NB4 (cell line): ENCODE data around the gene CHD6.

Source experiments
- DNase-seq: peaks from one replicate; pipeline ENCODE4 v3.0.0; 2010; ENCODE audit warnings: low read depth
- H3K4me3 ChIP-seq: one replicate; pipeline ENCODE4 v1.5.1; 2011; ENCODE audit warnings: mild to moderate bottlenecking, low read depth, low read length, moderate library complexity
- MYC ChIP-seq: IDR thresholded peaks from 2 replicates; pipeline ENCODE4 v1.6.1; 2011; ENCODE audit warnings: low read depth, low read length
- POLR2A ChIP-seq: IDR thresholded peaks from 2 replicates; pipeline ENCODE4 v1.6.1; 2011; ENCODE audit warnings: mild to moderate bottlenecking; ENCODE audit not compliant: insufficient read length; ENCODE audit errors: extremely low read depth
- TF ChIP-seq, protein P1 (sequence below): IDR thresholded peaks from one replicate; pipeline ENCODE4 v1.5.1; 2012; ENCODE audit warnings: low read depth, low read length
- TF ChIP-seq, protein P2 (sequence below): IDR thresholded peaks from 2 replicates; pipeline ENCODE4 v1.6.1; 2011; ENCODE audit warnings: low read depth, low read length

CHD6 gene

DNA sequence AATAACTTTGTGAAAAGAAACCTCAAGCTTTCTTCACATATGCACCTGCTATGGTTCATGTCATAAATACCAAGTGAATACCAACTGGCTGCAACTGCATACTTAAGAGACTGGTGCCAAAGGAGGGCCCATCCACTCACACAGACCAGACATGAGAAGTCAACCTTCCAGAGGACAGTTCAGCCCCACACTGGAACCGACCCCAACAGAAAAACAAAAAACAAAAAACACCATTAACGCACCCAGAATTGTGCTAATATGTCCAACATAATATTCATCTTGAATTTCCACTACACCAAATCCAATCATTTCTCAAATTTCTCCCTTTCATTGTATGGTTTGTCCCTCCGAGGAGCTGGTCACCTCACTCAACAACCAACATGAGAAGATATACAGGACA, 42.8 kb downstream of the CHD6 start:
- no peak for DNase-seq
- TF ChIP-seq POLR2A = no peak
- no peak overlapping the region for H3K4me3 ChIP-seq

DNA sequence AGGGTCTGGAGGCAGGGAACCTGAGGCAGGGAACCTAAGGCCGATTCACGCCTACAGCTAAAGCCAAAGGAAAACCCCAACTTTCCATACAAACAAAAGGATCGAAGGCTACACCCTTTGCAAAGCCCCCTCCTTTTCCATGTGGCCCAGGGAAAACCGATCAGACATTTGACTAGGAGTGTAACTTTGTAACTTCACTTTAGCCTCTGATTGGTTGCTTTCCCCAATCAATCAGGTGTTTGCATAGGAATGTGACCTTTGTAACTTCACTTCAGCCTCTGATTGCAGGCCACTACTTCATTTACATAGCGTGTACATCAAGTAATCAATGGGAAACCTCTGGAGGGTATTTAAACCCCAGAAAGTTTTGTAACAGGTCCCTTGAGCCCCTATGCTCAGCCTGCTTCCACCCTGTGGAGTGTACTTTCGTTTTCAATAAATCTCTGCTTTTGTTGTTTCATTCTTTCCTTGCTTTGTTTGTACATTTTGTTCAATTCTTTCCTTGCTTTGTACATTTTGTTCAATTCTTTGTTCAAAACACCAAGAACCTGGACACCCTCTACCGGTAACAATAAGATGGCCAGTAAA, 43.3 kb downstream of the CHD6 start:
- TF ChIP-seq, protein P1, sequence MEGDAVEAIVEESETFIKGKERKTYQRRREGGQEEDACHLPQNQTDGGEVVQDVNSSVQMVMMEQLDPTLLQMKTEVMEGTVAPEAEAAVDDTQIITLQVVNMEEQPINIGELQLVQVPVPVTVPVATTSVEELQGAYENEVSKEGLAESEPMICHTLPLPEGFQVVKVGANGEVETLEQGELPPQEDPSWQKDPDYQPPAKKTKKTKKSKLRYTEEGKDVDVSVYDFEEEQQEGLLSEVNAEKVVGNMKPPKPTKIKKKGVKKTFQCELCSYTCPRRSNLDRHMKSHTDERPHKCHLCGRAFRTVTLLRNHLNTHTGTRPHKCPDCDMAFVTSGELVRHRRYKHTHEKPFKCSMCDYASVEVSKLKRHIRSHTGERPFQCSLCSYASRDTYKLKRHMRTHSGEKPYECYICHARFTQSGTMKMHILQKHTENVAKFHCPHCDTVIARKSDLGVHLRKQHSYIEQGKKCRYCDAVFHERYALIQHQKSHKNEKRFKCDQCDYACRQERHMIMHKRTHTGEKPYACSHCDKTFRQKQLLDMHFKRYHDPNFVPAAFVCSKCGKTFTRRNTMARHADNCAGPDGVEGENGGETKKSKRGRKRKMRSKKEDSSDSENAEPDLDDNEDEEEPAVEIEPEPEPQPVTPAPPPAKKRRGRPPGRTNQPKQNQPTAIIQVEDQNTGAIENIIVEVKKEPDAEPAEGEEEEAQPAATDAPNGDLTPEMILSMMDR = no peak
- TF ChIP-seq, protein P2, sequence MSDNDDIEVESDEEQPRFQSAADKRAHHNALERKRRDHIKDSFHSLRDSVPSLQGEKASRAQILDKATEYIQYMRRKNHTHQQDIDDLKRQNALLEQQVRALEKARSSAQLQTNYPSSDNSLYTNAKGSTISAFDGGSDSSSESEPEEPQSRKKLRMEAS = no peak
- TF ChIP-seq POLR2A (no peak), MYC (no peak)
- no peak for DNase-seq
- H3K4me3 ChIP-seq = no peak overlapping the region

DNA sequence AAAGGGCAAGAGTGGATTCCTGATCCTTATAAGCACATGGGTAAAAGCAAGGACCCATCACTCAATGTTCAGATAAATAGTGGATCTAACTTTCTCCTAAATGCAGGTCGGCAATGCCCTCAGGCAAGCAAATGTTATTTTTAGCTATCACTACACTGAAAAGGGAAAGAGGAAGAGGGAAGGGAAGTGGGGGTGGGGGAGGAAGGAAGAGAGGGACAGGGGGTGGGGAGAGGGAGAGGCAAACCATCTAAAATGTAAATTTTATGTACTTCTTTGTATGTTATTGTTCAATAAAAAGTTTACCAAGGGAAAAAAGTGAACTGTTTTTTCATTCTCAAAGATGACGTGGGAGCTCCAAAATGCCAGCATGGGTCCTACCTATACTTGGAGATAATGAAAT, 44.2 kb downstream of the CHD6 start:
- no peak overlapping the region for H3K4me3 ChIP-seq
- peak; percentile 16 for DNase-seq
- TF ChIP-seq, protein P2 = no peak
- no peak for TF ChIP-seq POLR2A
- no peak for TF ChIP-seq MYC
- TF ChIP-seq, protein P1 = no peak

DNA sequence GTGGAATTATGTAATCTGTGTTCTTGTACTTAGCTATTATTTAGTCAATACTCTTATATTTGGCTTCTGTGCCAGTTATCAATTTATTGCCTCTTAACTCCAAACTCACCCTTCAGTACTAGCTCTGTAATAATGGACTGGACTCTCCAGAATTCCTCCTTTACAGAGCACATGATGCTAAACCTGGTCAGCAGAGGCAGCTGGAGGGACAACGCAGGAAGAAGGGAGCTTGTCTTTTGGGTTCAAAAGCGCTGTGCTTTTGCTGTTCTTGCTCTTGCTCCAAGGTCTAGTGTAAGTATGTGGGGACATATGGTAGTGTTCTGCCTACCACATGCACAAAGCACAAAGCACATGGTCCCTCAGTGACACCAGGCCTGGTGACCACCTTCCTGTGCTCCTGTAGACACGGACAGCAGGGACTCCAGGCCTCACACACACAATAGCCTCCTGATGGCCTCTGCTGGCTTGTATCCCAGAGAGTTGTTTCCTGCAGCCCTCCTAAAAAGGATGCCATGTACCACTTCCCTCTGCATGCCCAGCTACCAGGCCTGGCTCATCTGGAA, 46.1 kb downstream of the CHD6 start:
- DNase-seq = no peak
- TF ChIP-seq, protein P1 = no peak
- TF ChIP-seq, protein P2 = peak; percentile 41; the same call in 1 of the 2 replicates
- TF ChIP-seq POLR2A (no peak), MYC (no peak)
- H3K4me3 ChIP-seq = no peak overlapping the region

DNA sequence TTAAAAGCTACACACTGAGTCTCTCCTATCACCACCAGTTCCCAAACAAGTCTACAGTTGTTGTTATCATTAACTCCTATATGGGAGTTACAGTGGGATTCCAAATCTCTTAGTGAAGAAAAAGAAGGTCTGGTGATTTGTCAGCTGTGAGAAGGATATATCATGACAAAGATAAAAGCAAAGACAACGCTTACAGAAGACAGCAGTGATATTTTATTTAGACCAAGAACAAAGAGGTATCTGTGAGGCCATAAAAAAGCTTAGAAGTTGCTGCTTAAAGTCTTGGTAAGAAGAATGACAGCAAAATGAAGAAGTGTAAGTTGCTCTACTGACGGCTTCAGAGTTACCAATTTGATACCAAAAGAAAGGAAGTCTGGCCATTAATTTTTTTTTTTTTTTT, 47.2 kb downstream of the CHD6 start:
- TF ChIP-seq, protein P2 = no peak
- TF ChIP-seq, protein P1 = no peak
- TF ChIP-seq POLR2A (no peak), MYC (no peak)
- H3K4me3 ChIP-seq = no peak overlapping the region

DNA sequence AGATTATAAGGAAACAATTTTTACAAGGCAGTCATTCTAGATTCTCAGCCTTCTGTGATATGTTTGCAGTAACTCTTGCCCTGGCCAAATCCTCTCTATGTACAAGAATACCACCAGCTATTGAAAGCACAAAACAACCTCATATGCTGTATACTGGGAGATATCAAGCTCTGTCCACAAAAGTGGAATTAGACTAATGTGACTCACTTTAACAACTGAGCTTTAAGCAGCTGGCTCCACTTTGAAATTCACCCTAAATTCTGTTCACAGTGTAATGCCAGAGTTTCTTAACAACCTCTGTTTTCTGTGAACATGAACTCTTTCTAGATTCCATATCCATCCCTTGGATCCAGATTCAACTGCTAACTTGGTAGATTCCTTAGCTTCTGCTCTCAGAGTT, 47.6 kb downstream of the CHD6 start:
- TF ChIP-seq, protein P1 = no peak
- TF ChIP-seq MYC (no peak), POLR2A (no peak)
- TF ChIP-seq, protein P2 = no peak
- H3K4me3 ChIP-seq = no peak overlapping the region
- no peak for DNase-seq

More for the DNA sequence above, 47.2 kb downstream of the CHD6 start:
- no peak for DNase-seq
